Left forelimb (tissue), 1 donor: ENCODE data around the gene PRODH.
A peak's percentile ranks its signal among the peaks of the same experiment; 100 is the strongest.
"Not testable (repeated sequence)": the region's sequence is repeated elsewhere in the genome, so short reads cannot be mapped to it uniquely, and the experiment has no call there.

Experiments used
- DNase-seq: peaks from one replicate; pipeline ENCODE4 v3.0.0-alpha.2; 2018; ENCODE audit warnings: low spot score

PRODH gene

DNA sequence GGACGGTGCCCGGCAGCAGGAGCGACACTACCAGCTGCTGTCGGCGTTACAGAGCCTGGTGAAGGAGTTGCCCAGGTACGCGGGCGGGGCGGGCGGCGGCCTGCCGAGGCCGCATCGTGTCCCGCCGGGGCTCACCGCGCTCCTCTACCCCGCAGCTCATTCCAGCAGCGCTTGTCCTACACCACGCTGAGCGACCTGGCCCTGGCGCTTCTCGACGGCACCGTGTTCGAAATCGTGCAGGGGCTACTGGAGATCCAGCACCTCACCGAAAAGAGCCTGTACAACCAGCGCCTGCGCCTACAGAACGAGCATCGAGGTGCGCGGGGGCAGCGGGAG lies 29.7 kb downstream of the PRODH start:
- DNase-seq: not testable (repeated sequence)

DNA sequence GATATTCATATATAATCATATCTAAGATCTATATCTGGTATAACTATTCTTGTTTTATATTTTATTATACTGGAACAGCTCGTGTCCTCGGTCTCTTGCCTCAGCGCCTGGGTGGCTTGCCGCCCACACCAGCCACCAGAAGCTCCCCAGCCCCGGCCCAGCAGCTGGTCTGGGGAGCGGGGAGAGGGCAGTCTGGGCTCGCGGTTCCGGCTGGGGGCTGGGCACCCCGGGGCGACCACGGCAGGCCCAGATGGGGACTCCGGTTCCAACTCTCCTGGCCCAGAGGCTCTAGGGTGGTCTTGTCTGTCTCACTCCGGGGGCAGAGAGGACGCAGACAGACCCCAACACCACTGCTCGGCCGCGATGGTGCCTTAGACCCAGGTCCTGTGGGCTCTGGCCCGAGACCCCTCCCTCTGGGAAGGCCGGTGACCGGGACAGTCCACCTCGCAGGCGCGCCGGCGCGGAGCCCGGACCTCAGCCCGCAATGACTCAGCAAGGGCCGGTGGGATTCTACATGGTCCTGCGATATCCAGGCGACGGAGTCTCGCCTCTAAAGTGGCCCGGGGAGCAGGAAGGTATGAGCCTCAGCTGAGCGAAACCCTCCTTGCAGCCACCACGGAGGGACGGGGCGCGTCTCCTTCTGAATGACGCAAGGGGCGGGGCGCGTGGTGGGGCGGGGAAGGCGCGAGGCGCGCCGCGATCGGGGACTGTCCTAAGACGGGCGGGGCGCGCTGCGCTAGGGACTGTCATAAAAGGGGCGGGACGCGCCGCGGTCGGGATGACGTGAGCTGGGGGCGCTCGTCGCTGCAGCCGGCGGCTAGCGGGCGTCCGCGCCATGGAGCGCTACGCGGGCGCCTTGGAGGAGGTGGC lies 30.3 kb downstream of the PRODH start, which contains the start of gene DGCR6:
DGCR6 (plus strand) TSS at position 781 of the 870 bp plus-strand sequence; CDS start at position 836, 55 bp downstream.
- no peak for DNase-seq

- not testable (repeated sequence) for DNase-seq
Observed at GRCh38 chr22:18896037-18896657, 39.9 kb downstream of the PRODH start.

GRCh38 chr22:18893775-18894174 lies 42.3 kb downstream of the PRODH start:
- DNase-seq: not testable (repeated sequence)

- DNase-seq: not testable (repeated sequence)
Observed at GRCh38 chr22:18890510-18891192, 45.4 kb downstream of the PRODH start.

DNA sequence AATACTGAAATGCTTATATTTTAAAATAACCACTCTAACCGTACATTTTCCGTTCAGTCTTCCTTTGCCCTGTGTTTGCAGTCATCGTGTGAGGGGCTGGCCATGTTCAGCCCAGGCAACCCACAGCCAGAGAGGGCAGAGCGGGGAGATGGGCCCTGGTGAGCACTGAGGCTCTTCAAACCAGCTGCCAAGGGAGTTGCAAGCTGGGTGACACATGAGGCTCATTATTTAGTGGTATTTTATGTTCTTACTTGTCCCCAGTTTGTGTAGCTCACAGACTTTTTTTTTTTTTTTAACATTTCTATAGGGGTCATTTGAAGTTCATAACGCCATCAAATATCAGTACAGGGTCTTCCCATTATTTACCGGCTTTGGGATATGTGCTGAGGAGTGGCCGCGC lies 48.0 kb downstream of the PRODH start:
- DNase-seq: no peak

GRCh38 chr22:18884465-18884864 lies 51.6 kb downstream of the PRODH start:
- peak; percentile 6 for DNase-seq

- DNase-seq: not testable (repeated sequence)
Observed at GRCh38 chr22:18881260-18881659, 54.8 kb downstream of the PRODH start.
